GM12878 (cell line): Measurements from ENCODE around the gene SETBP1. TPM values are rescaled to one million over a fixed set of nuclear protein-coding genes. Genes with fewer than 3 reads are reported as not detected.

Experiments used
- HSF1 ChIP-seq: fragments of 150-350 bp; IDR thresholded peaks from 2 replicates; pipeline ENCODE4 v1.6.1; 2014; ENCODE audit warnings: mild to moderate bottlenecking, low read depth, low read length
- JUNB ChIP-seq: IDR thresholded peaks from 2 replicates; pipeline ENCODE4 v1.6.1; 2016; ENCODE audit warnings: antibody characterized with exemption, mild to moderate bottlenecking
- MEF2A ChIP-seq: IDR thresholded peaks from 2 replicates; pipeline ENCODE4 v1.6.1; 2011; ENCODE audit warnings: low read depth, mild to moderate bottlenecking, low read length, moderate library complexity; ENCODE audit not compliant: insufficient read depth
- MTA2 ChIP-seq: fragments of 450-650 bp; IDR thresholded peaks from 2 replicates; pipeline ENCODE4 v1.6.1; 2016; ENCODE audit warnings: low read depth, mild to moderate bottlenecking, moderate library complexity
- MXI1 ChIP-seq: fragments of 150-350 bp; IDR thresholded peaks from 2 replicates; pipeline ENCODE4 v1.6.1; 2011; ENCODE audit warnings: low read depth, mild to moderate bottlenecking, inconsistent platforms, low read length, improper control_type of control experiment
- MYC ChIP-seq: IDR thresholded peaks from 2 replicates; pipeline ENCODE4 v1.6.1; 2011; ENCODE audit warnings: mild to moderate bottlenecking, low read length, moderate library complexity, inconsistent platforms; ENCODE audit not compliant: insufficient read depth, insufficient replicate concordance, insufficient read length, severe bottlenecking
- POLR2A ChIP-seq: IDR thresholded peaks from 2 replicates; pipeline ENCODE4 v1.6.1; 2011; ENCODE audit warnings: low read depth, mild to moderate bottlenecking, low read length
- RBBP5 ChIP-seq: fragments of 200-600 bp; sonication (generic); conservative IDR thresholded peaks from 2 replicates; pipeline ENCODE4 v1.6.1; 2016
- SIX5 ChIP-seq: IDR thresholded peaks from 2 replicates; pipeline ENCODE4 v1.6.1; 2011; ENCODE audit warnings: mild to moderate bottlenecking, low read depth, low read length, moderate library complexity; ENCODE audit not compliant: severe bottlenecking
- ZNF24 ChIP-seq: fragments of 450-650 bp; IDR thresholded peaks from 2 replicates; pipeline ENCODE4 v1.6.1; 2017; ENCODE audit warnings: antibody characterized with exemption, mild to moderate bottlenecking
- polyA plus RNA-seq, 11 experiments: library from polyadenylated mRNA; depleted of rRNA in 4 of 11; unstranded in 6 of 11; stranded (reverse) in 5 of 11; fragments of >200 nt; fragmentation: Nextera tagmentation in 4 of 11; fragmentation: Illumina TruSeq in 1 of 11; extraction: Ambion mirVana in 4 of 11; extraction: Trizol in 1 of 11; gene quantifications; 1 replicate in 1 of 11; 2 replicates in 10 of 11; pipeline versions ENCODE4 v1.2.1 to v1.2.3, GENCODE V29; 2011 to 2016; ENCODE audit warnings: inconsistent platforms in 2 of 11, missing spikeins in 2 of 11, low read depth in 1 of 11
- total RNA-seq, 4 experiments: library from RNA; depleted of rRNA in 3 of 4; stranded (reverse); fragments of >200 nt in 3 of 4; fragmentation: Illumina TruSeq in 1 of 4; extraction: Trizol in 1 of 4; gene quantifications; 2 replicates each; pipeline versions ENCODE4 v1.2.1 to v1.2.3, GENCODE V29; 2013 to 2021
- TF ChIP-seq, protein P1 (sequence below): fragments of 450-650 bp; IDR thresholded peaks from 2 replicates; pipeline ENCODE4 v1.6.1; 2017; ENCODE audit warnings: mild to moderate bottlenecking, moderate library complexity

Gene SETBP1
- total and polyA plus RNA-seq, 10 of the 15 experiments (the other 5 are each of a cell fraction or from before 2014, with no cell fraction given), result 0.99 to 29.7 (median 8.3) TPM

GRCh38 chr18:44759925-44760342 is 79.2 kb downstream of the SETBP1 start (continued):
- TF ChIP-seq, protein P1, sequence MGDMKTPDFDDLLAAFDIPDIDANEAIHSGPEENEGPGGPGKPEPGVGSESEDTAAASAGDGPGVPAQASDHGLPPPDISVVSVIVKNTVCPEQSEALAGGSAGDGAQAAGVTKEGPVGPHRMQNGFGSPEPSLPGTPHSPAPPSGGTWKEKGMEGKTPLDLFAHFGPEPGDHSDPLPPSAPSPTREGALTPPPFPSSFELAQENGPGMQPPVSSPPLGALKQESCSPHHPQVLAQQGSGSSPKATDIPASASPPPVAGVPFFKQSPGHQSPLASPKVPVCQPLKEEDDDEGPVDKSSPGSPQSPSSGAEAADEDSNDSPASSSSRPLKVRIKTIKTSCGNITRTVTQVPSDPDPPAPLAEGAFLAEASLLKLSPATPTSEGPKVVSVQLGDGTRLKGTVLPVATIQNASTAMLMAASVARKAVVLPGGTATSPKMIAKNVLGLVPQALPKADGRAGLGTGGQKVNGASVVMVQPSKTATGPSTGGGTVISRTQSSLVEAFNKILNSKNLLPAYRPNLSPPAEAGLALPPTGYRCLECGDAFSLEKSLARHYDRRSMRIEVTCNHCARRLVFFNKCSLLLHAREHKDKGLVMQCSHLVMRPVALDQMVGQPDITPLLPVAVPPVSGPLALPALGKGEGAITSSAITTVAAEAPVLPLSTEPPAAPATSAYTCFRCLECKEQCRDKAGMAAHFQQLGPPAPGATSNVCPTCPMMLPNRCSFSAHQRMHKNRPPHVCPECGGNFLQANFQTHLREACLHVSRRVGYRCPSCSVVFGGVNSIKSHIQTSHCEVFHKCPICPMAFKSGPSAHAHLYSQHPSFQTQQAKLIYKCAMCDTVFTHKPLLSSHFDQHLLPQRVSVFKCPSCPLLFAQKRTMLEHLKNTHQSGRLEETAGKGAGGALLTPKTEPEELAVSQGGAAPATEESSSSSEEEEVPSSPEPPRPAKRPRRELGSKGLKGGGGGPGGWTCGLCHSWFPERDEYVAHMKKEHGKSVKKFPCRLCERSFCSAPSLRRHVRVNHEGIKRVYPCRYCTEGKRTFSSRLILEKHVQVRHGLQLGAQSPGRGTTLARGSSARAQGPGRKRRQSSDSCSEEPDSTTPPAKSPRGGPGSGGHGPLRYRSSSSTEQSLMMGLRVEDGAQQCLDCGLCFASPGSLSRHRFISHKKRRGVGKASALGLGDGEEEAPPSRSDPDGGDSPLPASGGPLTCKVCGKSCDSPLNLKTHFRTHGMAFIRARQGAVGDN, result peak; percentile 55
- TF ChIP-seq ZNF24 (no peak), SIX5 (no peak), JUNB (no peak), RBBP5 (no peak), POLR2A (peak; percentile 28; the same call in 1 of the 2 replicates), MEF2A (no peak), MXI1 (no peak), MYC (no peak), HSF1 (no peak), MTA2 (no peak)
- TF ChIP-seq, all 136 proteins: peak for 9
